Thoracic aorta (tissue), 2 donors: ENCODE results near the gene SIK1. TPM values are rescaled to one million over a fixed set of nuclear protein-coding genes. Genes with fewer than 3 reads are reported as not detected.

Source experiments
- ATAC-seq: fragments of 150-250 bp; one replicate; pipeline ENCODE4 v1.8.0; 2017; ENCODE audit warnings: low read depth; ENCODE audit not compliant: insufficient number of reproducible peaks, low FRiP score
- DNase-seq: peaks from one replicate; pipeline ENCODE4 v3.0.0-alpha.2; 2020; ENCODE audit warnings: low spot score
- H3K27ac ChIP-seq, 2 donors: fragments of 200-600 bp; sonication (generic); 1 replicate in 1 of 2; 2 replicates in 1 of 2; pipeline ENCODE4 v1.5.1; 2016; ENCODE audit warnings: mild to moderate bottlenecking in 2 of 2, moderate library complexity in 2 of 2
- H3K27me3 ChIP-seq: fragments of 200-600 bp; sonication (generic); replicated peaks from 2 replicates; pipeline ENCODE4 v1.6.0; 2016; ENCODE audit warnings: mild to moderate bottlenecking; ENCODE audit not compliant: insufficient read depth
- H3K36me3 ChIP-seq: fragments of 200-600 bp; sonication (generic); one replicate; pipeline ENCODE4 v1.5.1; 2016
- H3K4me1 ChIP-seq, 2 donors: fragments of 200-600 bp; sonication (generic); 1 replicate in 1 of 2; 2 replicates in 1 of 2; pipeline versions ENCODE4 v1.5.1 to v1.6.0; 2016; ENCODE audit warnings: low read depth in 2 of 2, mild to moderate bottlenecking in 1 of 2; ENCODE audit not compliant: control insufficient read depth in 1 of 2
- H3K4me3 ChIP-seq: fragments of 200-600 bp; sonication (generic); 2 replicates; pipeline ENCODE4 v1.5.1; 2016; ENCODE audit warnings: mild to moderate bottlenecking
- H3K9me3 ChIP-seq: fragments of 200-600 bp; sonication (generic); 2 replicates; pipeline ENCODE4 v1.5.1; 2016
- total RNA-seq, 2 donors: library from RNA; depleted of rRNA; stranded (reverse); fragments of >200 nt; gene quantifications; one replicate each; pipeline versions ENCODE4 v1.1.0 to v1.2.3, GENCODE V29; 2016
- TF ChIP-seq, protein P1 (sequence below): fragments of 200-600 bp; sonication (generic); IDR thresholded peaks from one replicate; pipeline ENCODE4 v1.5.1; 2019; ENCODE audit warnings: antibody characterized with exemption

Gene SIK1
- total RNA-seq, 2 donors from 2014 or later = 1.8 to 6.3 TPM

DNA sequence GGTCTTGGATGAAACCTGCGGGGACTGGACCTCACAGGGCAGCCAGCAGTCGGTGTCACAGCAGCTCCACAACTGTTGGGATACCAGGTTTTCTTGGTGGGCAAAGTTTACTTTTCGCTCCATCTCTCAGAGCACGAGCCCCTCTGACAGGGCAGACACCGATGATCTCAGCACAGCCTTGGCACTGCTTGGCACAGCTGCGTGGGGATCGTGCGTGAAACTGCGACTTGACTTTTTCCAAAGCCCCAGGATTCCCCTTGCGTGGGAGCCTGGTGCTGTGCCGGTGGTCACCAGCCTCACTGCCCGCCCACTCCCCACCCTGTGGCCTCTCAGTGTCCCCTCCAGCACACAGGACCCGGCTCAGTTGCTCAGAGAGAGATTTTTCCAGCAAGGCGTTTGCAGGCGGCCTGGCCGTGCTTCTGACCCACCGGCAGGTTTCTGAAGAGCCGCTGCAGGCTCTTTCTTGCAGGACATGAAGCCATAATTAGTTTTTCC, 57.3 kb downstream of the SIK1 start:
- Histone ChIP-seq H3K27ac (no peak overlapping the region), H3K4me3 (no peak overlapping the region), H3K36me3 (no peaks in the 10 kb centered on the region), H3K9me3 (no peaks in the 10 kb centered on the region), H3K4me1 (no peaks in the 10 kb centered on the region), H3K27me3 (no peaks in the 10 kb centered on the region)
- TF ChIP-seq, protein P1, sequence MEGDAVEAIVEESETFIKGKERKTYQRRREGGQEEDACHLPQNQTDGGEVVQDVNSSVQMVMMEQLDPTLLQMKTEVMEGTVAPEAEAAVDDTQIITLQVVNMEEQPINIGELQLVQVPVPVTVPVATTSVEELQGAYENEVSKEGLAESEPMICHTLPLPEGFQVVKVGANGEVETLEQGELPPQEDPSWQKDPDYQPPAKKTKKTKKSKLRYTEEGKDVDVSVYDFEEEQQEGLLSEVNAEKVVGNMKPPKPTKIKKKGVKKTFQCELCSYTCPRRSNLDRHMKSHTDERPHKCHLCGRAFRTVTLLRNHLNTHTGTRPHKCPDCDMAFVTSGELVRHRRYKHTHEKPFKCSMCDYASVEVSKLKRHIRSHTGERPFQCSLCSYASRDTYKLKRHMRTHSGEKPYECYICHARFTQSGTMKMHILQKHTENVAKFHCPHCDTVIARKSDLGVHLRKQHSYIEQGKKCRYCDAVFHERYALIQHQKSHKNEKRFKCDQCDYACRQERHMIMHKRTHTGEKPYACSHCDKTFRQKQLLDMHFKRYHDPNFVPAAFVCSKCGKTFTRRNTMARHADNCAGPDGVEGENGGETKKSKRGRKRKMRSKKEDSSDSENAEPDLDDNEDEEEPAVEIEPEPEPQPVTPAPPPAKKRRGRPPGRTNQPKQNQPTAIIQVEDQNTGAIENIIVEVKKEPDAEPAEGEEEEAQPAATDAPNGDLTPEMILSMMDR = no peak
- no peak for DNase-seq
- ATAC-seq = no peak

DNA sequence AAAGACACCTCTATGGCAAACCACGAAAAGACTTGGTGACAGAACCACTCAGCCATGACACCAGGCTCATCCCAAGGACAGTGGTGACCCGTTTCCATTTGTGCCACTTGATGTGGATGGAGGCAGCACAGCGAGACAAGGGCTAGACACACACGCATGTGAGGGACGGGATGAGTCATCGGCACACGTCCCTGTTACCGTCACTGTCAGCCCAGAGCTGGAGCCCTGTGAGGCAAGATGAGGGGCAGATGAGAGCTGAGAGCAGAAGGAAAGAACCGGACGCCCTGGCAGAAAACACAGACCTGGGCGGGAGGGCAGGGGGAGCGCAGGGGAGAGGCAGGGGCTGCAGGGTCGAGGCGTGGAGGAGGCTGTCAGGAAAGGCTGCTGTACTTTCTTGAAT, 57.8 kb downstream of the SIK1 start:
- no peaks in the 10 kb centered on the region for H3K36me3 ChIP-seq
- H3K27ac ChIP-seq = no peak overlapping the region
- TF ChIP-seq, protein P1 = no peak
- ATAC-seq = no peak
- no peaks in the 10 kb centered on the region for H3K27me3 ChIP-seq
- no peak for DNase-seq
- H3K4me3 ChIP-seq = no peak overlapping the region
- no peaks in the 10 kb centered on the region for H3K4me1 ChIP-seq
- H3K9me3 ChIP-seq = no peaks in the 10 kb centered on the region

DNA sequence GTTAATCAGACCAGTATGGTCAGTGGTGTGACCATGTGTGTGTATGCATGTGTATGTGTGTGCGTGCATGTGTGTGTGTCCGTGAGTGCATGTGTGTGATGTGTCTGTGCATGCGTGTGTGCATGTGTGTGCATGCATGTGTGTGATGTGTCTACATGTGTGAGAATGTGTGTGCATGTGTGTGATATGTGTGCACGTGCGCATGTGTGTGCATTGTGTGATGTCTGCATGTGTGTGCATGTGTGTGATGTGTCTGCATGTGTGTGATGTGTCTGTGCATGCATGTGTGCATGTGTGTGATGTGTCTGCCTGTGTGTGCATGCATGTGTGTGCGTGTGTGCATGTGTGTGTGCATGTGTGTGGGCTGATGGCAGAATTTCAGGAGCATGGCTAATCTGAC, 58.2 kb downstream of the SIK1 start:
- ATAC-seq = no peak

DNA sequence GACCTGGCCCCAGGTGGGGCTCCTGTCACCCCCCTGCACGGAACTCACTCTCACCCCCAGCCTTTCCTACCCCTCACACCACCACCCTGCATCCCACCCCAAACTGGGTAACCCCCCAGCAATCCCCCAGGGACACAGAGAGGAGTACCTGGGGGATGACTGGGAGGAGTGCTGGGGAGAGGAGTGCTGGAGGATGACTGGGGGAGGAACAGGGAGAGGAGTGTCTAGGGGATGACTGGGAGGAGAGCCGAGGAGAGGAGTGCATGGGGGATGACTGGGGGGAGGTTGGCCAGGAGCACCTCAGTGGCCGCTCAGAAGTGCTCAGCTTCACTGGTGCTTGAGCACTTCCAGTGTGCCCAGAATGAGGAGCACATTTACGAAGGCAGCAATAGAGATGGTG, 59.1 kb downstream of the SIK1 start:
- DNase-seq = no peak
- no peak for ATAC-seq

More for the DNA sequence above, 58.2 kb downstream of the SIK1 start:
- Histone ChIP-seq H3K4me3 (no peak overlapping the region), H3K27ac (no peak overlapping the region), H3K36me3 (no peaks in the 10 kb centered on the region), H3K27me3 (no peaks in the 10 kb centered on the region), H3K9me3 (no peaks in the 10 kb centered on the region), H3K4me1 (no peaks in the 10 kb centered on the region)
- DNase-seq = no peak
- TF ChIP-seq, protein P1 = no peak

DNA sequence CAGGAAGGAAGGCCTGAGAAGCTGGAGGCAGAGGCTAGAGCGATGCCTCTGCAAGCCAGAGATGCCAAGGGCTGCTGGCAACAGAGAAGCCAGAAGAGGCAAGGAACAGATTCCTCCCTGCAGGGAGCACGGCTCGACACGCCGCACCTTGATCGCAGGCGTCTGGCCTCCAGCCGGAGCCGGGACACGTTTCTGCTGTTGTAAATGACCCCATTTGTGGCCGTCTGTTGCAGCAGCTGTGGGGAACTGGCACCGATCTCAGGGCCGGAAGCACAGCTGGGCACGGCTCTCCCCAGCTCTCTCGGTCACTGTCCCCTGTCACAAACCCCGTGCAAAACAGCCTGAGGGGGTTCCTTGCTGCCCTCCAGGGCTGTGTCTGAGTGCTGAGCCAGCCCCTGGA, 59.6 kb downstream of the SIK1 start:
- DNase-seq = no peak
- Histone ChIP-seq H3K9me3 (no peaks in the 10 kb centered on the region), H3K27me3 (no peaks in the 10 kb centered on the region), H3K27ac (no peak overlapping the region), H3K4me1 (peaks cover 0 to 2% of the 10 kb centered on the region in 2 donors), H3K4me3 (no peak overlapping the region), H3K36me3 (no peaks in the 10 kb centered on the region)
- no peak for ATAC-seq
- TF ChIP-seq, protein P1 = no peak

More for the DNA sequence above, 59.1 kb downstream of the SIK1 start:
- Histone ChIP-seq H3K36me3 (no peaks in the 10 kb centered on the region), H3K27ac (no peak overlapping the region), H3K4me1 (no peaks in the 10 kb centered on the region), H3K27me3 (no peaks in the 10 kb centered on the region), H3K9me3 (no peaks in the 10 kb centered on the region), H3K4me3 (no peak overlapping the region)
- TF ChIP-seq, protein P1 = no peak
